Astrocyte of the spinal cord (primary cell): ENCODE results near the gene CCL13.

Source experiments
- DNase-seq: peaks from one replicate; pipeline ENCODE4 v3.0.0; 2011; ENCODE audit warnings: low read depth, low spot score
- H3K4me3 ChIP-seq: 2 replicates; pipeline ENCODE4 v1.5.1; 2011; ENCODE audit warnings: low read depth, mild to moderate bottlenecking, low read length, moderate library complexity
- in situ Hi-C: cut with HindIII; loops from 2 replicates; pipeline ENCODE4 v1.10.0; 2017; ENCODE audit warnings: low sequenced_read_pairs
- TF ChIP-seq, protein P1 (sequence below): IDR thresholded peaks from 2 replicates; pipeline ENCODE4 v1.5.1; 2012; ENCODE audit warnings: low read depth, mild to moderate bottlenecking, low read length, inconsistent platforms

CCL13 gene

GRCh38 chr17:34356194-34356593, at the start of gene CCL13:
Gene CCL13, plus strand, starts transcription at chr17:34356480. Its CDS starts 47 bp downstream, at chr17:34356527.
- no peak within 1 kb of the TSS for H3K4me3 ChIP-seq
- in situ Hi-C loops, result loop anchor here (25.0 kb wide), 1 partner anchor 169 kb away; no protein-coding TSS in a partner anchor
- DNase-seq, result no peak
- TF ChIP-seq, protein P1, sequence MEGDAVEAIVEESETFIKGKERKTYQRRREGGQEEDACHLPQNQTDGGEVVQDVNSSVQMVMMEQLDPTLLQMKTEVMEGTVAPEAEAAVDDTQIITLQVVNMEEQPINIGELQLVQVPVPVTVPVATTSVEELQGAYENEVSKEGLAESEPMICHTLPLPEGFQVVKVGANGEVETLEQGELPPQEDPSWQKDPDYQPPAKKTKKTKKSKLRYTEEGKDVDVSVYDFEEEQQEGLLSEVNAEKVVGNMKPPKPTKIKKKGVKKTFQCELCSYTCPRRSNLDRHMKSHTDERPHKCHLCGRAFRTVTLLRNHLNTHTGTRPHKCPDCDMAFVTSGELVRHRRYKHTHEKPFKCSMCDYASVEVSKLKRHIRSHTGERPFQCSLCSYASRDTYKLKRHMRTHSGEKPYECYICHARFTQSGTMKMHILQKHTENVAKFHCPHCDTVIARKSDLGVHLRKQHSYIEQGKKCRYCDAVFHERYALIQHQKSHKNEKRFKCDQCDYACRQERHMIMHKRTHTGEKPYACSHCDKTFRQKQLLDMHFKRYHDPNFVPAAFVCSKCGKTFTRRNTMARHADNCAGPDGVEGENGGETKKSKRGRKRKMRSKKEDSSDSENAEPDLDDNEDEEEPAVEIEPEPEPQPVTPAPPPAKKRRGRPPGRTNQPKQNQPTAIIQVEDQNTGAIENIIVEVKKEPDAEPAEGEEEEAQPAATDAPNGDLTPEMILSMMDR, result no peak

DNA sequence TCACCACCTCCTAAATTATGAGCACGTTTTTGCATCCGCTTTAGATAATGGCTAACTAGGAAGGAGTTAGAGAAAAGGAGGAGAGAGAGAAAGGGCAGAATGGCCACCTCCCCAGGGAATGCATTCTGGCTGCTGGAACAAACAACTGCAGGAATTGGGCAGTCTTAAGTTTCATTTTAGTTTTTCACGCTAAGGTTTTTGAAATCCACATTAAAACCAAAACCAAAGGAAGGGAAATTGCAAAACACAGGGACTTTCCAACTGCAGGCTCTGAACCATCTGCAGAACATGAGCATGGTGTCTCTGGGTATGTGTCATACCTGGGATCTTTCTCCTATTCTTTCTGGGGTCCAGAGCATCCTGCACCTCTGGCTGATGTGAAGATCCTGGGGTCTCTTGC, 49.2 kb upstream of the CCL13 start:
- H3K4me3 ChIP-seq, result no peak overlapping the region
- no peak for DNase-seq
- in situ Hi-C loops, result no loop called here
- TF ChIP-seq, protein P1, result no peak

- no peak for DNase-seq
- H3K4me3 ChIP-seq, result no peak overlapping the region
- TF ChIP-seq, protein P1, result no peak
- in situ Hi-C loops, result no loop called here
These were observed 47.9 kb upstream of the CCL13 start for GRCh38 chr17:34308371-34308770.

DNA sequence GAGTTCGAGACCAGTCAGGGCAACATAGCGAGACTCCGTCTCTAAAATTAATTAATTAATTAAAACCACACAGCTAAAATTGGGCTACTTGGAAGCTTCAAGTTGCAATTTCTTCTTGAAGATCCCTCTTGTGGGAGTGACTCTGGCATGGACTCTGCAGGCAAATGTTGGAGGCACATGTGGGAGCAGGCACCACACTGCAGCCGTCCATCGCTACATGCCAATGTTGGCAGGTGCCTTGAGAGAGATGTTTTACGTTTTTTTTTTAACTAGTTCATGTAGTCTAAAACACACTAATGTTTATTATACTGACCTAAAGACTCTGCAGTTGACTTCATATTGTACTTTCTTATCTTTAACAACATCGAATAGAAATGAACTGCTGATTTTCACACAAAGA, 45.0 kb upstream of the CCL13 start:
- in situ Hi-C loops, result no loop called here
- no peak for DNase-seq
- TF ChIP-seq, protein P1, result no peak
- H3K4me3 ChIP-seq, result no peak overlapping the region

- DNase-seq, result no peak
- TF ChIP-seq, protein P1, result no peak
- H3K4me3 ChIP-seq, result no peak overlapping the region
- in situ Hi-C loops, result no loop called here
These were observed 44.2 kb upstream of the CCL13 start for GRCh38 chr17:34312080-34312479.

DNA sequence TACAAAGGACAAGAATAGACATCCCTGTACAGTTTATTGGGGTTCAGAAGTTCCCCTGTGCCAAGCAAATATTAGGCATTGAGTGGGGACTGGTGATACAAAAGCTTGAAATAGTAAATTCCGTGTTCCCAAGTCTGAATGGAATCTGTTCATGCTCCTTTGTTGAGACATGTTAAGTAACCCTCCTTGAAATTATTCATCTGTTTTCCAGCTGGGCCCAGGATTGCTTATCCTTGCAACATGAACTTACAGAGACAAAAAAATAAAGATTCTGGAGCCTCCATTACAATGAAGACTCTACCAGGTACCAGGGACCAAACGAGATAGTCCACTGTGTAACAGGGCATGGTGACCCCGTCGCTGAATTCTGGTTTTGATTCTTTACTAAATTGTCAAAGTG, 43.1 kb upstream of the CCL13 start:
- in situ Hi-C loops, result no loop called here
- no peak for DNase-seq
- H3K4me3 ChIP-seq, result no peak overlapping the region
- TF ChIP-seq, protein P1, result no peak

DNA sequence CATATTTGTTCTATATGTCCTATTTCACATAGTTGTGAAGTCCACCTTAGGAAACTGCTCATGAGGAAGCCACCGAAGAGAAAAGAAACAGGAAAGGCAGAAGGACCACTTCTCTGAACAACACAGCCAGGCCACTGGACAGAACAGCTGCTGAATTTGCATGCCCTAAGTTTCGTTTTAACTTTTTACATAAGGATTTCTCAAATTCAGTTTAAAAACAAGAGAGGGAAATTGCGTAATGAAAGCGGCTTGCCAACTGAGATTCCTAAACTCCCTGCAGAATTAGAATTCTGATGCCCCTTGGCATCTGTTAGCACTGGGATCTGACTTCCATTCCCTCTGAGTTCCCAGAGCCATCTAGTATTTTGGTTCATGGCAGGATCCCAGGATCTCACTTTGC, 42.0 kb upstream of the CCL13 start:
- no peak for DNase-seq
- TF ChIP-seq, protein P1, result no peak
- in situ Hi-C loops, result no loop called here
- H3K4me3 ChIP-seq, result no peak overlapping the region
